Measurements from ENCODE around the gene HSPA12A. TPM values are rescaled to one million over a fixed set of nuclear protein-coding genes. Genes with fewer than 3 reads are reported as not detected.
"Not testable (repeated sequence)": the region's sequence is repeated elsewhere in the genome, so short reads cannot be mapped to it uniquely, and the experiment has no call there.

HSPA12A gene
- total RNA-seq, 1 donor from 2014 or later = 5.1 TPM

GRCh38 chr10:116715839-116716377, 26.5 kb downstream of the HSPA12A start:
- Mint-ChIP-seq H3K4me3 (no peak overlapping the region), H3K4me1 (no peaks in the 10 kb centered on the region), H3K27ac (no peak overlapping the region), H3K36me3 (ENCODE audit: low read depth) (no peaks in the 10 kb centered on the region), H3K27me3 (peaks cover 6% of the 10 kb centered on the region), H3K9me3 (no peaks in the 10 kb centered on the region)
- TF ChIP-seq, protein P1, sequence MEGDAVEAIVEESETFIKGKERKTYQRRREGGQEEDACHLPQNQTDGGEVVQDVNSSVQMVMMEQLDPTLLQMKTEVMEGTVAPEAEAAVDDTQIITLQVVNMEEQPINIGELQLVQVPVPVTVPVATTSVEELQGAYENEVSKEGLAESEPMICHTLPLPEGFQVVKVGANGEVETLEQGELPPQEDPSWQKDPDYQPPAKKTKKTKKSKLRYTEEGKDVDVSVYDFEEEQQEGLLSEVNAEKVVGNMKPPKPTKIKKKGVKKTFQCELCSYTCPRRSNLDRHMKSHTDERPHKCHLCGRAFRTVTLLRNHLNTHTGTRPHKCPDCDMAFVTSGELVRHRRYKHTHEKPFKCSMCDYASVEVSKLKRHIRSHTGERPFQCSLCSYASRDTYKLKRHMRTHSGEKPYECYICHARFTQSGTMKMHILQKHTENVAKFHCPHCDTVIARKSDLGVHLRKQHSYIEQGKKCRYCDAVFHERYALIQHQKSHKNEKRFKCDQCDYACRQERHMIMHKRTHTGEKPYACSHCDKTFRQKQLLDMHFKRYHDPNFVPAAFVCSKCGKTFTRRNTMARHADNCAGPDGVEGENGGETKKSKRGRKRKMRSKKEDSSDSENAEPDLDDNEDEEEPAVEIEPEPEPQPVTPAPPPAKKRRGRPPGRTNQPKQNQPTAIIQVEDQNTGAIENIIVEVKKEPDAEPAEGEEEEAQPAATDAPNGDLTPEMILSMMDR (IDR thresholded peaks at IDR 0.05) = no peak
- ChIA-PET CTCF (no interaction called here), POLR2A (no interaction called here)
- intact Hi-C loops (cut with micrococcal nuclease) = no loop called here
- ATAC-seq (ENCODE audit: low read depth) (no peak), DNase-seq (no peak)

DNA sequence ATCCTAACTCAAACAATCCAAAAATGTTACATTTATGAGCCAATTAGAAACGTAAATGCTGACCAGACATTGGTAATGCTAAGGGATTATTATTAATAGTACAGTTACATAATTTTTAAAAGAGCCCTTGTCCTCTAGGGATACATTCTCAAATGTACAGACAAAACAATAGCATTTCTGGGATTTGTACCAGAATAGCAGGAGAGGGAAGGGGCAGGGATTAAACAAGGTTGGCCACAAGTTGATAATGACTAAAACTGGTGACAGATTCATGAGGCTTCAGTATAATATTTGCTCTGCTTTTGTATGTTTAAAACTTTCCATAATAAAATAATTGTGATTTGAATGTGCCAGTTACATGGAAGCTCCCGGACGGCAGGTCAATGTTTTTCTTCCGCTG, 27.0 kb downstream of the HSPA12A start:
- ChIA-PET POLR2A (no interaction called here), CTCF (no interaction called here)
- Mint-ChIP-seq H3K9me3 (no peaks in the 10 kb centered on the region), H3K27me3 (peaks cover 6% of the 10 kb centered on the region), H3K4me1 (no peaks in the 10 kb centered on the region), H3K27ac (no peak overlapping the region), H3K4me3 (no peak overlapping the region), H3K36me3 (ENCODE audit: low read depth) (no peaks in the 10 kb centered on the region)
- TF ChIP-seq, protein P1 (IDR thresholded peaks at IDR 0.05) = no peak
- DNase-seq (no peak), ATAC-seq (ENCODE audit: low read depth) (no peak)
- intact Hi-C loops (cut with micrococcal nuclease) = no loop called here

DNA sequence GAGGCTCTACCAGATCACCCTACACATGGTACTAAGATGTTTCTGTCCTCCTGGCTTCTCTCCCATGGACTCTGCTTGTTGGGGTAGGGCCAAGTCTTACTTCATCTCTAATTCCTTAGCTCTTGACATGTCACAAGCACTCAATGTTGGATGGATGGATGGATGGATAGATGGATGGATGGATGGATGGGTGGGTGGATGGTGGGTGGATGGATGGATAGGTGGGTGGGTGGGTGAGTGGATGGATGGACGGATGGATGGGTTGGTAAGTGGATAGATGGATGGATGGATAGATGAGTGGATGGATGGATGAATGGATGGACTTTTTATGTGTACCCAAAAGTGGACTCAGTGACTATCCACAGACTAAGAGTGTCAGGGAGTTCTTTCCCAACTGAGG, 28.5 kb downstream of the HSPA12A start:
- no peak for DNase-seq
- Mint-ChIP-seq H3K4me1 (no peaks in the 10 kb centered on the region), H3K27me3 (peaks cover 6% of the 10 kb centered on the region), H3K4me3 (no peak overlapping the region), H3K27ac (no peak overlapping the region), H3K9me3 (no peaks in the 10 kb centered on the region), H3K36me3 (ENCODE audit: low read depth) (no peaks in the 10 kb centered on the region)
- CTCF ChIA-PET = no interaction called here
- TF ChIP-seq, protein P1 (IDR thresholded peaks at IDR 0.05) = no peak
- intact Hi-C loops (cut with micrococcal nuclease) = no loop called here
- POLR2A ChIA-PET = no interaction called here
- no peak for ATAC-seq (ENCODE audit: low read depth)

DNA sequence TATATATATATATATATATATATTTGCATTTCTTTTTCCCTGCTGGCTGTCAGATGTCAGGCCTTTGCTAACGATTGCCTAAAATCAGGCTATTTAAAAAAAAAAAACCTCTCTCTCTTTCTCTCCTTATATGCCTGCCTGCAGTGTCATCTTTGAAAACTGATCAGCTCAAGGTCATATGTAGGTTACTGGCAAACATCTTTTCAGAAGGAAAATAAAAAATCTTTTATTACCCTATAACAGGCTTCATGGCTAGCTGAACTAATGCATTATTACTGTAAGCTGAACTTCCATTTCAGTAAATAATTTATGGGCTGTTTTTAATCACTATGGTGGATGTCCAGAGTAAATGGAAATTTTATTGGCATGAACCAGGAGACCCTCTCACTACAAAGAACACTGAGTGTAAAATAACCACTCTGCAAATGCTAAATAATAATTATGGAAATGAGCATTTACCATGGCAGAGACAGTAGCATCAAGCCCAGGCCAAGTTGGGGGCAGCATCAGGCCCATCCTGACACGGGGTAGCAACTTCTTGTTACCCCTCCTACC, 29.3 kb downstream of the HSPA12A start:
- ChIA-PET CTCF (no interaction called here), POLR2A (no interaction called here)
- no peak for ATAC-seq (ENCODE audit: low read depth)
- H3K9me3 Mint-ChIP-seq = no peaks in the 10 kb centered on the region
- intact Hi-C loops (cut with micrococcal nuclease) = no loop called here
- no peak for DNase-seq
- H3K36me3 Mint-ChIP-seq (ENCODE audit: low read depth) = no peaks in the 10 kb centered on the region
- H3K4me1 Mint-ChIP-seq = no peaks in the 10 kb centered on the region
- peaks cover 6% of the 10 kb centered on the region for H3K27me3 Mint-ChIP-seq
- no peak overlapping the region for H3K4me3 Mint-ChIP-seq
- no peak overlapping the region for H3K27ac Mint-ChIP-seq
- TF ChIP-seq, protein P1 (IDR thresholded peaks at IDR 0.05) = no peak

GRCh38 chr10:116712519-116712918, 29.8 kb downstream of the HSPA12A start:
- ChIA-PET POLR2A (no interaction called here), CTCF (no interaction called here)
- Mint-ChIP-seq H3K4me1 (no peaks in the 10 kb centered on the region), H3K36me3 (ENCODE audit: low read depth) (no peaks in the 10 kb centered on the region), H3K27ac (no peak overlapping the region), H3K9me3 (no peaks in the 10 kb centered on the region), H3K27me3 (peaks cover 6% of the 10 kb centered on the region), H3K4me3 (no peak overlapping the region)
- intact Hi-C loops (cut with micrococcal nuclease) = no loop called here
- no peak for DNase-seq
- TF ChIP-seq, protein P1 (IDR thresholded peaks at IDR 0.05) = no peak
- ATAC-seq (ENCODE audit: low read depth) = no peak

DNA sequence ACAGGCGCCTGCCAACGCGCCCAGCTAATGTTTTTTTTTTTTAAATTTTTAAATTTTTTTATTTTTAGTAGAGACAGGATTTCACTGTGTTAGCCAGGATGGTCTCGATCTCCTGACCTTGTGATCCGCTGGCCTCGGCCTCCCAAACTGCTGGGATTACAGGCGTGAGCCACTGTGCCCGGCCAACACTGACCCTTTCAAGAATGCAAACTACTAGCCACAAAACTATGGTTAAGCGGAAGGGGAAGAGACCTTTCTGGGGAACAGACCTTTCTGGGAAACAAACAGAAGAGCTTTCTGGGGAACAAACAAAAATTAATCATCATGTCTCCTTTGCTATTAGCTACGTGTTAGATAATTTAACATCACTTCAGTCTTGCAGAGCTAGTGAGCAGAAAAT, 30.6 kb downstream of the HSPA12A start:
- H3K4me1 Mint-ChIP-seq; H3K27me3 Mint-ChIP-seq; CTCF ChIA-PET; POLR2A ChIA-PET; H3K36me3 Mint-ChIP-seq (ENCODE audit: low read depth); H3K27ac Mint-ChIP-seq; H3K4me3 Mint-ChIP-seq; ATAC-seq (ENCODE audit: low read depth); DNase-seq; intact Hi-C loops (cut with micrococcal nuclease); H3K9me3 Mint-ChIP-seq: not testable (repeated sequence)
